Adrenal gland (tissue), 5 donors: ENCODE measurements around the gene LRRC55.

ENCODE experiments used
- CTCF ChIP-seq, 6 experiments: fragments of 450-650 bp in 4 of 6; fragments of 200-600 bp in 2 of 6; sonication (generic) in 1 of 6; IDR thresholded peaks; 1 replicate in 5 of 6; 2 replicates in 1 of 6; pipeline versions ENCODE4 v1.5.1 to v1.8.0; 2016 to 2021; ENCODE audit warnings: antibody characterized with exemption in 6 of 6, mild to moderate bottlenecking in 2 of 6, moderate library complexity in 1 of 6
- POLR2A ChIP-seq, 2 donors: fragments of 450-650 bp; IDR thresholded peaks; one replicate each; pipeline ENCODE4 v1.6.1; 2017; ENCODE audit warnings: antibody characterized with exemption in 2 of 2, mild to moderate bottlenecking in 2 of 2, moderate library complexity in 1 of 2
- donor health status: DM: no; HTN: no; CAD: no.

GRCh38 chr11:57175478-57175877 is 6.3 kb upstream of the LRRC55 start:
- TF ChIP-seq CTCF (IDR thresholded peaks at IDR 0.05), result no peak
- TF ChIP-seq POLR2A (IDR thresholded peaks at IDR 0.05), result no peak
